ENCODE results near the gene LCP1.

LCP1 gene

DNA sequence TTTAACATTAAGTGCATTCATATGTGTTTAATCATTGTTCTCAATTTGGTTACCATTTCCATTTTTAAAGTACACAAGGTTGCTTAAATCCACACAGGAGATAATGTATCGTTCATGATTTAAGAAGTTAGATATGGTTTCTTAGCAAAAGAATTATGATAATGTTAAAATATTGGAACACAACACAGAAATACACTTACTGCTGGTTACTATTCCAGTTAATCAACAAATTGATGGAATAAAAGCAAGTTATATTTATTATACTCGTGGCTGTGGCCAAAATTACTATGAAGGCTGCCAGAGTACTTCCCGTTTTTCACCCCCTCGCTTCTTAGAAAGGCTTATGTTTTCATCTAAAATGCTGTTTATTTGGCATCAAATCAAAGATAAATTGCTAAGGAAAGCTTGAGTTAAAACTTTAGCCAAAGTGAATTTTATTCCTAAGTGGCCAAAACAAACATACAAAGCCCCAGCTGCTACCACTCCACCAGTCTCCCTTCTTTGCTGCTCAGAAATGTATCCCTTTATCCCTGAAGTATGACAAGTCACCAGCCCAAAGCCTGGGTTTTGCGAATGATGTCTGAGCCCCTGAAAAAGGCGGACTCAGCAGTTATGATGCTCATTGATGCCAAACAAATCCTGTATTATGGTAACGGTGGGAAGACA is 27.7 kb downstream of the LCP1 start:
- DNase-seq: no peak

DNA sequence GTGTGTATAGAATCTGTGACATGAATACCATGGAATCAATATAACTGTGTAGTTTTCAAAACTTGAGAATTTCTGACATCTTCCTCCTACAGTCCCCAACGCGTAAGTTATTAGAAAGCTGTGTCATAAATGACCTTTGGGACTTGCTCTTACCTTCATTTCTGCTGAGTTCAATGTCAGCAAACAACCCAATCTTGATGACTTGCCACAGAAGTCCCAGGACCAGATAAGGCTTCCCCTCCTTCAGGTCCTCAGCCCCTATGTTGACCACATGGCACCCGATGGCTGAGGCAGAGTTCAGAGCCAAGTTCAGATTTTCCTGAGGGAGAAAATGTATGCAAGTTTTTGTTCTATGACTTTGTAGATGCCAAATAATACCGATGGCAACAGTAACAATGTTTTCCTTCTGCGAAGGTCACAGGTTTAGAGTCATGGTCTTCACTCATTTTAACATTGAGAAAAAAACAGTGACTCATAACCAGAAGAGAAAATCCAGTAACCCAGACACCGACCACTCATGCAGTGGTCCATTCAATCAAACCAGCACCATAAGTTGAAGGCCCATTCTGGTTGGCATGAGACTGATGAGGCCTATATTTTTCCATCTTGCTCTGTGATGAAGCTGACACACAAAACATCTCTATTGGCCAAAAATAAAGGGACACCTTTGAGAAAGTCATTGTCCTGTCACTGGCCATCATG is 29.2 kb downstream of the LCP1 start:
- DNase-seq: no peak

DNA sequence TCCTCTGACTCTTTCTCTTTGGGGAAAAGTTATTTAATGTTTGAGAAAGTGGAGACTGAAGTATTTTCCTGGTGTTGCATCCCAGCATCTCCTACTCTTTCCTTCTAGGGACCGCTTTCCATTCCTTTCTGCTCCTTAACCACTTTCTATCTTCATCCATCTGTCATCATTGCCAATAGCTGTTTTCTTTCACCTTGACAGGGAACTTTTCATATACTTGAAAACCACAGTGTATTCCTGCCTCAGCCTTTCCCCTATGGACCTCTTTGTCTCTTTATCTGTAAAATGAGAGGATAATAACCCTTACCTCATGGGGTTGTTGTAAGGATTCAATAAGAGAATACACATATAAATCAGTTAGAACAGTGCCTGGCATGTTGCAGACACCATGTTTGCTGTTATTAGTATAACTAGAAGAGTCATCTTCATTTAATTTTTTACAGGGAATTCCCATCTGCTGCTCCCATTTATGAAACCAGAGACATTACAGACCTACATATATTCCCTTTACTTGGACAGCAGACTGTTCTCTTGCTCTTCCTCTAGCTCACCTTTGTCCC is 31.8 kb downstream of the LCP1 start:
- no peak for DNase-seq

DNA sequence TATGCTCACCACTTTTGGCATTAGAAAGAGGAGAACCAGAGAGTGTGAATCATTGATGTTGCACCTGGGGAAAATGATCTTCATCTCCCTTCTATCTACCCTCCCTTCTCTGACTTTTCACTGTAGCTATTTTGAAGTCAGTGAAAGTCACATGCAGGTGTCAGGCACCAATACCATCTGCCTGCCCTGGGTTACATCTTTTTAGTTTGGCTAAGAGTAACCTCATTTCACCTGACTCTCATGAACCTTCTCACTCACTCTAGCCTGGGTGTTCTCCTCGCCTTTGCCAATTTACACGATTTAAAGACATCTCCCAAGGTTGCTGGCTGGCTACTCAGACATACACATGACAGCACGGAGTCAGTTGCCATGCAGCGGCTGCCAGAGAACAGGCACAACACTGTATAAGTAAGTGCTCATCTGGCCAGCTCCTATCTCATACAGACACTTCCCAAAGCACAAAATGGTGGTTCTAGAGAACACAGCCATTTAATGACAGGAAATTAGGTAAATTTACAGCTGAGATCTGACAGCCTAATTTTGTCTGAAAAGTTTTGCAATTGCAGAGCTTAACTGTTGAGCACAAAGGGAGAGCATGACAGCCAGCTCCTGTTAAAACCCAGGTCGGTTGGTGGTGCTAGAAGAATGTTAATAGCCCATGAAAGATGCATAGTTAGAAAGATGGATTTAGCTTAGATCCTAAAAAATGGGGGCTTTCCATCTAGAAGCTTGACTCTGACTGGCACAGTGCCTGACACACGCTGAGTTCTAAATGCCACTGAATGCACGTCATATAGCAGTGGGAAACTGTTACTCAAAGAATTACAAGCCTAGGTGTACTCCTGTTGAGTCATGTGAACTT is 32.5 kb downstream of the LCP1 start:
- no peak for DNase-seq

DNA sequence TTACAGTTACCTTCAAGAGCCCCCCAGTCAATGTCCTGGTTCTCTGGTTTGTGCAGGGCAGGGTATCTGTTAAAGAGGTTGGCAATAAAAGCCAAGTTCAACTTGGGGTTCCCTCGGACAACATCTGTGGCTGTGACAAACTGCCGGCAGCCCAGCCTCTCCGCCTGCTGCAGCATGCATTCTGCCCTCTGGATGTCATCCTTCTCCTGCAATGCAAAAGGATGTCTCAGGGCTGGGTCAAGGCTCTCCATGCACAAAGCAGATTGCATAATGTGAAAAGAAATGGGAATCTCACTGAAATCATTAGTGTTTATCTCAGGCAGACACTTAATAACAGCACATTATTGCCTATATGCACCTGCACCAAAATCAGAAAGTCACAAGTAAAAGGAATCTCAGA is 35.1 kb downstream of the LCP1 start:
- DNase-seq: peak; percentile 40

DNA sequence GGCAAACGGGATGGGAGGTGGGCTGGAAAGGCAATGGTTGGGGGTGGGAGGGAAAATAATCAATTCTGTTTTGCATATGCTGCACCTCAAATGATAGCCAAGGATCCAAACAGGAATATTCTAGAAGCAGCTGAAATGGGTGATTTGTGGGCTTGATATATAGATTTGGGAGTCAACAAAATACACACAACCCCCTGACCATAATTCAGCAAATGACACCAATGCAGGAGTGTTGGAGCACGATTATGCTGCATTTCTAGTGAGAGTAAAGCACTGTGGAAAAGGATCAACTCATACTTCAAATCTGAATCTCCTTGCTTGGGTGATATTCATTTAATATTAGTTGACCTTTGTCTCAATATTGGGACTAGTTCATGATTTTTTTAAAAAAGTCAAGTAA is 36.0 kb downstream of the LCP1 start:
- DNase-seq: no peak

DNA sequence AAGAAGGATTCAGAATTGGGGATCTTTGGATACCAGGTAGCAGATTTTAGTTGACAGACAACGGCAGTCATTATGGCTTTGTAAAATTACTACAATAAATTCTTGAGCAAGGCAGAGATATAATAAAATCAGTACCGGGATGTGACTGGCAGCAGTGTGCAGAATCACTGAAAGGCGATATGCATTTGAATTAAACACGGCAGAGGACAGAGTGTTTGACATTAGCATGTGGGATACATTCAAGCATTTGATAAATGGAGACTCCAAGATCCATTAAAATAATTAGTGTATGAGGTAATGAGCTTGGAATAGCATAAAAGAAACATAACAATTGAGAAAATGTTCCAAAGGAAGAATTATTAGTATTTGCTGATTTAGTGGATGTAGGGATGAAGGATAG is 36.8 kb downstream of the LCP1 start:
- no peak for DNase-seq

DNA sequence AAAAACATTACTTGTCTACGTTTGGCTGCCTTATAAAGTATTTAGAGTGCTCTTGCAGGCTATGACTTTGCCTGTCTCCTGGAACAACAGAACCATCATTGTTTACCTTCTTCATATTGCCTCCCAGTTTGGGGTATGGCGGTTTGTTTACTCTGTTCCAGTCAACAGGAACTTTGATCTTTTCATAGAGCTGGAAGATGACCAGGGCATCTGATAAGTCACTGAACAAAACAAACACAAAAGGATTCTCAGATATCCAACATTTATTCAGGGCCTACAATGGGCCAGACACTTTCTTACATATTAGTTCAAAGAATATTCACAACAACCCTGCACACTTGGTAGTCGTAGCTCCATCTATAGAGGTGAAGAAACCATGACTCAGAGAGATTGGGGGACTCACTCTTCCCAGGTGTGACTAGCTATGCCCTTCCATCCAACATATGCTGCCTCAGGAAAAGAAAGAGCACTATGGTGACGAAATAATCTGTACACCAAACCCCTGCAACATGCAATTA is 38.7 kb downstream of the LCP1 start:
- DNase-seq: no peak

DNA sequence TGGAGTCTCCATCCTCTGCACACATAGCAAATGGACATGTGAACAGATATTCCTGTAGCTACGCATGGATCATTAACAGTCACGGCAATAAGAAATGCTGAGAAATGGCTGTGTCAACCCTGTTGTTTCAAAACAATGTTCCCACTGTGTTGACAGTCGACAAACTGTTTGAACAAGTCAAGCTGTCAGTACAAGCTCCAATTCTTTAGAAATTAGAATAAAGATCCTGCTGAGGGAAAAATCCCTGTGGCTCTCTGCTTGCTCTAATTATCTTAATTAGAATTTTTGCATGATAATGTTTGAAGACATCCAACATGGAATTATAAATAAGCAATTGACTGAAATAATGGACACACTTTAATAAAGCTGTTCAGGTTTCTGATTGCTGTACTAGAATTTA is 39.2 kb downstream of the LCP1 start:
- peak; percentile 31 for DNase-seq

DNA sequence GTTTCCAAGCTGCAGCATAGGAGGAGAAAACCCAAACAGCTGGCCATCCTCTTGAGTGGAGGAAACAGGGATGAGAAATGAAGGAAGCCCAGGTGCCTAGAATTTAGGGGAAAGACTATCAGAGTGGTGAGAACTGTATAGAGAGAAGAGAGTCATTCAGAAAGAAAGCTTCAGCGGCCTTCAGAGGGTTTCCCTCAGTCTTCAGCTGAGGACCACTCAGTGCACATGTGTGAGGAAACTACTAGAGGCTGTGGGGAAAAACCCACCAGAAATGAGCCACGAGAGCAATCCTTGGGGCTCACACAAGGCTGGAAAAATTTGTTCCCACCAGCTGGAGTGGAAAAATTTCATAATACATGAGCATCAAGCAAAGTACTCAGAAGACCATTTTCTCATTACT is 41.9 kb downstream of the LCP1 start:
- DNase-seq: no peak

DNA sequence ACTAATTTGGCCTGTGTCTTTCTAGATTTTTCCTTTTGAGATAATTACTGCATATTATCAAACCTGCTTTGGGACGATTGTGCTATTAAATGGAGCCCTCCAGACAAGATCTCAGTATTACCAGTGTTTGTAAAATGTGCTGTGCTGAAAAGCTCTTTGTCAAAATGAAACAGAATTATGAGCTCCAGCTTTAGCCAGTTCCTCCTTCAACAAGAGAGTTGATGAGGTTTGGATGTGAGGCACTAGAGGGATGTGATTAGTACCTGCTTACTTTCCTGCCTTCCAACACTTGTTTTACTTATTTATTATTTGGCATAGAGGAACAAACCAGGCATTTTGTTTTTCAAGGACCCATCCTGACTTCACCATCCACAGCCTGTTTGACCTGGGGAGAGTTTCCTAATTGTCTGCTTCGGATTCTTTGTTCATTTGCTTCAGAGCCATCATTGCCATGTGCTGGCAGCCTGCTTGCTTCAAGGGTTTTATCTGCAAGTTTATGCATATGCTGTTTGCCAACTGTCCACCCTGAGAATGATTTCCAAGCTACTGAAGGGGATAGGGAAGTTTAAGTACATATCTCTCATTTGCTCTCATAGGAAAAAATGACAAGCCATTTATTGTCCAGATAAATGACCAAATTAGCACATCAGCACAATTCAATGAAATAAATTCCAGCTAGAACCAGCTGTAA is 44.2 kb downstream of the LCP1 start:
- no peak for DNase-seq

DNA sequence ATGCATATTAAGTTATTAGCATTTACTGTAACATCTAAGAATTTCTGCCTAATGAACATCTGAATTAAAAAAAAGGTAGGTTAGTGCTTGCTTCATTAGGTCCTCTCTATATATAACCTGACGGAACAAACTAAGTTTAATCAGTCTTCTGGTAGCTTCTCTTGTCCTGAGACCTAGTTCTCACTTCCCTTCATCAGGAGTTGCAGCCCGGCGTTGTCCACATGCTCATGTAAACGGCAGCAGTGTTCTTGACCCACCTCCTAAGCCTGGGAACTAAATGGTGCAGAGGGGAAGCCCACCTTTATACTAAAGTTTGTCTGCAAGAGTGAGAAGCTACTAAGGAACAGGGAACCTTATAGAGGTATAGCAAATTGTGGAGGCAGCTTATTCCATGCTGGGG is 45.3 kb downstream of the LCP1 start:
- no peak for DNase-seq

DNA sequence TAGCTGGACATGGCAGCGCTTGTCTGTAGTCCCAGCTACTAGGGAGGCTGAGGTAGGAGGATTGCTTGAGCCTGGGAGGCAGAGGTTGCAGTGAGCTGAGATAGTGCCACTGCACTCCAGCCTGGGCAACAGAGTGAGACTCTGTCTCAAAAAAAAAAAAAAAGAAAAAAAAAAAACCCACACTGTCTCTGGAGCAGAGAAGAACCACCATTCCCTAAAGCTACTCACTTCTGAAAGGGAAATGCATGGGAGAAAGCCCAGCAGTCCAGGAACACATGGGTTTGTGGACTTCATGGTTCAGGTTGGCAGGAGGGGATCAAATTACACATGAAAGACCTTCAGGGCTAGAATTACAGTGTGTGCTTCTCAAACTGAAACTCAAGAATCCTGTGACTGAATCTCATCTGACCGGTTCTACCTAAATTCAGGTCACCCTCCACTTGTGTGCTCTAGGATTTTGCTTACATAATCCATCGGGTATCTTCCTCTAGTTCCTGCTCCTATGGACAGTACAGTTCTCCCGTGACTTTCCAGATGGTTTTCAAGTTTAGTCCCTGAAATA is 46.9 kb downstream of the LCP1 start:
- peak; percentile 87 for DNase-seq

DNA sequence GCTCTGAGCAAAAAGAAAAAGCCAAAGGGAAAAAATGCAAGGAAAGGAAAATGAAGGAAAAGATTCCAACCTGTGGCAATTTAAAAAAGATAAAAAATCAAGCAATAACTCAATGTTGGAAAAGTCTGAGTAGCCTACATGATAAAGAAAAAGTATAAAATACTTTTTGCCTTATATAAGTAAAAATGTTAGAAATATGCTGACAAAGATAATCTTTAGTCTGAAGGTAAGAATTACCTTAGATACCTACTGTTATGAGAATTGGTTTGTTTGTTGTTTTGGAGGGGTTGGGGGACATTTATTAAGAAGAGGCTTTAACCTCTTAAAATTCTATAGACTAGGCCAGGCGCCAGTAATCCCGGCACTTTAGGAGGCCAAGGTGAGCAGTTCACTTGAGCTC is 47.5 kb downstream of the LCP1 start:
- no peak for DNase-seq

DNA sequence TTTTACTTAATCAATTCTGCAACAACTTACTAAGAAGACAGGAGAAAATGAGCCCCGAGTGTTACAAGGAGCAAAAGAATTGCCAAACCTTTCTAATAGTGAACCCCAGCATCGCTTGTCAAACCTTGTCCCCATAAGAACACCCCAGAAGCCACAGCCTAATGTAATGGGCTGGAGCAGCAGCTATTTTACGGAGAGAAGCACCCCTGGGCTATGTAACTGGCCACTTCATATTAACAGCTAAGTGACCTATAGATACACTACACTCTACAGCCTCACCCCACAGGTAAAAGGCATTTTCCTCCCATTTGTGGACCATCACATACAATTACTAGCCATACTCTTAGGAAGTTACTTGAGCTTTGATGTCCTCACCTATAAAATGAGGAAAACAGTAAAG is 49.9 kb downstream of the LCP1 start:
- no peak for DNase-seq

DNA sequence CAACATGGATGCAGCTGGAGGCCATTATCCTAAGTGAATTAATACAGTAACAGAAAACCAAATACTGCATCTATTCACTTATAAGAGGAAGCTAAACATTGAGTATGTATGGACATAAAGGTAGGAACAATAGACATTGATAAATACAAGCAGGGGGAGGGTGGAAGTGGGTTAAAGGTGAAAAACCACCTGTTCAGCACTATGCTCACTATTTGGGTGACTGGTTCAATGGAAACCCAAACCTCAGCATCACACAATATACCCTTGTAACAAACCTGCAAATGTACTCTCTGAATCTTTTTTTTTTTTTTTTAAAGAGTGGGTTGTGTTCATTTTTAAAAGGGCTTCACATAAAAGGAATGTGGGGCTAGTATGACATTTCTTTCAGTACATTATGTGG is 50.3 kb downstream of the LCP1 start:
- peak; percentile 49 for DNase-seq

DNA sequence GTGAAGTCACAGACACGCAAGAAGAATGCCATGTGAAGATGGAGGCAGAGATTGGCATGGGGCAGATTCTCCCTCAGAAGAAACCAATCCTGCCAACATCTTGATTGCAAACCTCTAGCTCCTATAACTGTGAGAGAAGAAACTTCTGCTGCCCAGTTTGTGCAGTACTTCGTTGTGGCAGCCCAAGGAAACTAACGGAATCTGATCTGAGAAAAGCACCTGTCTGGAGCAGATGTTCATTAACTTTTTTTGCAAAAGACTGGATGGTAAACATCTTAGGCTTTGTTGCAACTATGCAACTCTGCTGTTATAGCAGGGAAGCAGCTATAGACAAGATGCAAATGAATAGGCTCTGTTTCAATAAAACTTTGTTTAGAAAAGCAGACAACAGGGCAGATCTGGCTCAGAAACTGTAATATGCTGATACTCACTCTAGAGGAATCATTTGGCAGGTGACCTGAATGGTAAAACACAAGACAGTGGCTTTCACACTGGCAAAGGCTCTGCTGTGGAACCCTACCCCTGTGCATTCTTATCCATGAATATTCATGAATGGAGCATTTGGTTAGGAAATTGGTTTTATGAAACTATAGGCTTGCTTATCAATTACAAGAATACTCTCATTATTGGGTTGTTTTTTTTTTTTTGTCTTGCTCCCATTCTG is 51.9 kb downstream of the LCP1 start:
- DNase-seq: no peak

DNA sequence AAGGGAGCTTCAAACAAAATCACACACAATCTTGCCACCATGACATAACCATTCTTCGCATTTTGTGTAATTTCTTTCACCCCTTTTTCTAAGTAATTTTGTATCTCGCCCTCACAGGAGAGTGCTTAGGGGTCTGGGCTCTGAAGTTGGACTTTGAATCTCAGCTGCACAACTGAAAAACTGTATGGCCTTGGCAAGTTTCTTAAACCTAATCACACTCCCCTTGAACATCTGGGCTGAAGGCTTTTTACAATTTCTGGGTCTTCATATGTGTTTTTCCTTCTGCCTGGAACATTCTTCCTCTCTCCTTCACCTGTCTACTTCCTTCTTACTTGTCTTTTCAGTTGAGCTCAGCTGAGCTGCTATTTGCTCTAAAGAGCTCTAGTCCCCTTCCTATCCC is 52.9 kb downstream of the LCP1 start:
- DNase-seq: no peak

DNA sequence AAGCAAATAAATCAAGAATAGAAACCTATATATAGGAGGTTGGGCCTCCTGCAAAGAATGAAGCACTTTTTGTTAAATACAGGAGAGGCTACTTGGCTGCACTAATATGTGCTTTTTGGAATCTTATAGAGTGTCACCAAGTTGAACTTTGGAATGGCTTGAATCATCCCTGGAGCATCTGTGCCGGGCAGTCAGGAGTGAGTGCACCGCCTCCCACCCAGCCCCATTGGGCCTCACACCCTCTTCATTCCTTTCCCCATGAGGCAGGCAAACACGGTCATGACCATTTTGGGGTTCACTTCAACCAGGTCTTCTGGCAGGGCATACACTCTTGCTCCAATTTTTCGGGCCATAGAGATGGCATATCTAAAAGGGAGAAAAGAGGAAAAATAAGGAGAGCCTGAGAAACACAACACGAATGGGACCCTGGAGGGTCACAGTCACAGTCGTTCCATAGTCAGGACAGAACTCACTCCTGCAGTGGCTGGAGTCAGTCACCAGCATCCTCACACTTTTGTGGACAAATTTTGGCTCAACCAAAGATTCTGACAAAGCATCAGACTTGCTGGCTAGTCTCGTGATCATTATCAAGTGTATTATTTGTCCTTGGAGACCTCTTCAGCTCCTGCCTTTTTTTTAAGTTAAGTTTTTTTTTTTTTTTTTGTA is 54.5 kb downstream of the LCP1 start:
- no peak for DNase-seq

DNA sequence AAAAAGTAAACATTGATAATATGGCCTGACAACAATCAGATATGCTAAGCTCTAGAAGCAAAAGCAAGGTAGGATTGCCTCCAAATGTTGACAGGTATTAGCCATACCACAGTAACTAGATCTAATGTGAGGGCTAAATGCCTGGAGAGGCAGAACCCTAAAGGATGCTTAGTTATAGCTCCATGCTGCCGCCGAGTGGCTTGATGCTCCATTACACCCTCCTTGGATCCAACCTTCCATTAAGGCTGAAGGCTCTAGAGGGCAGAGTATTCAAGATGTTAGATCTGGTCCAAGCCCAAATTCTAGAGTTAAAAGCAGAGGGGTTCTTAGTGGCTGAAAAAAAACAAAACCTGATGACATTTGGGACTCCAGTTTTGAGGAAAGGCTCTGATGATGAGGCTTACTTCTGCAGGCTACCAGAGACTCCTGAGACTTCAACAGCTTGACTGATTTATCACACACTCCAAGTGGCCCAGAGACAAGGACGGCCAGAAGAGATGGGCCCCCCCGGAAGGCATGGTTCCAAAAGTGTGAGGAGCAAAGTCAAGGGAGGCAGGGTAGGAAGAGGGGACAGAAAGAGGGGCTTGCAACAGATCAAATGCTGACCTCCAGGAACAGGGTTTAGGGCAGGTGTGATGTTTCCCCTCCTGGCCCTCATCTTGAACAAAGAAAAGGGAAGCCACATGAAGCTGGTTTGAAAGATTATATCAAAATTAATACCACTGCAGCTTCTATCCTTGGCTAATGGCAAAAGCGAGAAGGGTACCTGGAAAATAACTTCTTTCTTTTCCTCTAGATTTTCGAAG is 55.2 kb downstream of the LCP1 start:
- peak; percentile 83 for DNase-seq
